SU-DHL-6 (cell line): ENCODE measurements around the gene MCM8.

Source experiments
- H2AFZ ChIP-seq: fragments of 200-600 bp; sonication (generic); 2 replicates; pipeline ENCODE4 v1.6.1; 2014; ENCODE audit warnings: low read depth, mild to moderate bottlenecking, moderate library complexity, mixed read lengths, antibody characterized with exemption, low read length; ENCODE audit not compliant: severe bottlenecking
- H3F3A ChIP-seq: fragments of 200-600 bp; shearing (Covaris generic); 2 replicates; pipeline ENCODE4 v1.6.0; 2016; ENCODE audit warnings: antibody characterized with exemption, mild to moderate bottlenecking; ENCODE audit not compliant: insufficient read depth
- H3K27ac ChIP-seq: fragments of 200-600 bp; sonication (generic); 2 replicates; pipeline ENCODE4 v1.5.1; 2016; ENCODE audit warnings: low read depth, mild to moderate bottlenecking, low read length, moderate library complexity, mixed read lengths
- H3K27me3 ChIP-seq: fragments of 200-600 bp; sonication (generic), shearing (Covaris generic); 2 replicates; pipeline ENCODE4 v1.6.0; 2014; ENCODE audit warnings: mild to moderate bottlenecking, low read length
- H3K36me3 ChIP-seq: fragments of 200-600 bp; sonication (generic); 2 replicates; pipeline ENCODE4 v1.6.1; 2014; ENCODE audit warnings: mild to moderate bottlenecking, low read length, mixed read lengths
- H3K4me2 ChIP-seq: fragments of 300-600, 200-600 bp; shearing (Covaris generic), sonication (generic); 2 replicates; pipeline ENCODE4 v1.6.0; 2014; ENCODE audit warnings: low read length, low read depth, mild to moderate bottlenecking; ENCODE audit not compliant: poor library complexity, severe bottlenecking
- H3K4me3 ChIP-seq: fragments of 200-600 bp; sonication (generic); 2 replicates; pipeline ENCODE4 v1.5.1; 2014; ENCODE audit warnings: antibody characterized with exemption, low read length, mild to moderate bottlenecking, mixed read lengths; ENCODE audit not compliant: insufficient read depth, poor library complexity, severe bottlenecking
- H3K79me2 ChIP-seq: fragments of 200-600 bp; sonication (generic); 2 replicates; pipeline ENCODE4 v1.6.1; 2014; ENCODE audit warnings: mild to moderate bottlenecking, low read length, moderate library complexity; ENCODE audit not compliant: insufficient read depth
- H3K9ac ChIP-seq: fragments of 200-600 bp; sonication (generic); 2 replicates; pipeline ENCODE4 v1.7.0; 2014; ENCODE audit warnings: mild to moderate bottlenecking, low read length
- H3K9me2 ChIP-seq: fragments of 200-600 bp; sonication (generic); replicated peaks from 2 replicates; pipeline ENCODE4 v1.6.1; 2014; ENCODE audit warnings: low read length; ENCODE audit not compliant: insufficient read depth
- H3K9me3 ChIP-seq: fragments of 200-600 bp; sonication (generic); 2 replicates; pipeline ENCODE4 v1.6.1; 2014; ENCODE audit warnings: low read length, mixed read lengths; ENCODE audit not compliant: insufficient read depth
- H4K20me1 ChIP-seq: fragments of 200-600 bp; sonication (generic); 2 replicates; pipeline ENCODE4 v1.6.1; 2014; ENCODE audit warnings: low read depth, mild to moderate bottlenecking, antibody characterized with exemption, low read length, moderate library complexity, mixed read lengths
- EZH2phosphoT487 ChIP-seq: fragments of 200-600 bp; sonication (generic), shearing (Covaris generic); conservative IDR thresholded peaks from 2 replicates; pipeline ENCODE4 v1.6.1; 2018; ENCODE audit warnings: mild to moderate bottlenecking, antibody characterized with exemption, low read length, moderate library complexity, mixed read lengths
- TF ChIP-seq, protein P1 (sequence below): fragments of 200-600 bp; sonication (generic); IDR thresholded peaks from one replicate; pipeline ENCODE4 v1.5.1; 2017; ENCODE audit warnings: antibody characterized with exemption, mild to moderate bottlenecking, low read length, moderate library complexity; ENCODE audit not compliant: insufficient read depth, poor library complexity, severe bottlenecking

MCM8 gene

DNA sequence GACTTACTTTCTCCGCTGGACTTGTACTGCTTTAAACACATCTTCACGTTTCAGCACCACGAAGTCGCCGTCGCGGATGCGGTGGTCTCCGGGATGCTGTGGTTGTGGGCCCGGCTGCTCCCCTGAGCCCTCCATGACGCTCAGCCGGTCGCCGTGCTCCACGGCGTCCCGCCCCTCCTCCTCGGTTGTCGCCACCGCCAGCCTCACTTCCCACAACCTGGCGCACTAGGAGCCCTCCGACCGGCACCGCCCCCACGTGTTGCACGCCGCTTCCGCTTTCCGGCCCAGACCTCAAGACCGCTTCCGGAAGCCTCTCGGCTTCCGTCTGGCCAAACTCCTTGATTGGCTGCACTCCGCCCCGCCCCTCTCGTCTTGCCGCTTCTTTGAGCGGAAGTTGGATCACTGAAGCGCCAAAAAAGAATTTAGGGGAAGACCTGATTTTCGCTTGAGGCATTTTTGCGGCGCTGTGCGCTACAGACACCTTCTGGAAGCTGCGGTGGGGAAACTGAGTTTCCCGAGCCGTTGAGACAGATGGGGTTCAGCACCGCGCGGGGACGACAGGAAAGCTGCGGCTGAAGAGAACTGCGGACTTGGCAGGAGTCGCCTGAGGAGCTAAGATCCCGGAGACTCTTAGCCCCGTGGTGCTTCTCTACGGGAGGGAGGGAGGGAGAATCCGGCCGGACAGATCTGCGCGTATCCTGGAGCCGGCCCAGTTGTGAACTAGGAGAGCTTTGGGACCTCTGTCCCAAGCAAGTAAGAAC, at the start of gene MCM8, which contains the start of gene TRMT6:
Gene MCM8, plus strand, starts transcription at position 382 of the 761 bp plus-strand sequence. CDS start 1,364 bp downstream, outside the sequence.
Gene TRMT6, minus strand, starts transcription at position 263 of the 761 bp plus-strand sequence. Its CDS starts 128 bp downstream, at position 135.
- Histone ChIP-seq H3K27ac (peak within 1 kb of the TSS; percentile 59), H3K4me3 (peak within 1 kb of the TSS; percentile 95), H3K27me3 (no peaks in the 10 kb centered on the region), H3K9ac (peak within 1 kb of the TSS; percentile 80), H3K9me3 (no peaks in the 10 kb centered on the region), H3K9me2 (no peaks in the 10 kb centered on the region), H3K4me2 (peak within 1 kb of the TSS; percentile 96), H3K36me3 (peaks cover 41% of the 10 kb centered on the region; the same call in 1 of the 2 replicates), H3K79me2 (peaks cover 71% of the 10 kb centered on the region), H3F3A (no peaks in the 10 kb centered on the region), H2AFZ (peak within 1 kb of the TSS; percentile 57), H4K20me1 (no peaks in the 10 kb centered on the region)
- TF ChIP-seq, protein P1, sequence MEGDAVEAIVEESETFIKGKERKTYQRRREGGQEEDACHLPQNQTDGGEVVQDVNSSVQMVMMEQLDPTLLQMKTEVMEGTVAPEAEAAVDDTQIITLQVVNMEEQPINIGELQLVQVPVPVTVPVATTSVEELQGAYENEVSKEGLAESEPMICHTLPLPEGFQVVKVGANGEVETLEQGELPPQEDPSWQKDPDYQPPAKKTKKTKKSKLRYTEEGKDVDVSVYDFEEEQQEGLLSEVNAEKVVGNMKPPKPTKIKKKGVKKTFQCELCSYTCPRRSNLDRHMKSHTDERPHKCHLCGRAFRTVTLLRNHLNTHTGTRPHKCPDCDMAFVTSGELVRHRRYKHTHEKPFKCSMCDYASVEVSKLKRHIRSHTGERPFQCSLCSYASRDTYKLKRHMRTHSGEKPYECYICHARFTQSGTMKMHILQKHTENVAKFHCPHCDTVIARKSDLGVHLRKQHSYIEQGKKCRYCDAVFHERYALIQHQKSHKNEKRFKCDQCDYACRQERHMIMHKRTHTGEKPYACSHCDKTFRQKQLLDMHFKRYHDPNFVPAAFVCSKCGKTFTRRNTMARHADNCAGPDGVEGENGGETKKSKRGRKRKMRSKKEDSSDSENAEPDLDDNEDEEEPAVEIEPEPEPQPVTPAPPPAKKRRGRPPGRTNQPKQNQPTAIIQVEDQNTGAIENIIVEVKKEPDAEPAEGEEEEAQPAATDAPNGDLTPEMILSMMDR, result no peak
- no peak for TF ChIP-seq EZH2phosphoT487

DNA sequence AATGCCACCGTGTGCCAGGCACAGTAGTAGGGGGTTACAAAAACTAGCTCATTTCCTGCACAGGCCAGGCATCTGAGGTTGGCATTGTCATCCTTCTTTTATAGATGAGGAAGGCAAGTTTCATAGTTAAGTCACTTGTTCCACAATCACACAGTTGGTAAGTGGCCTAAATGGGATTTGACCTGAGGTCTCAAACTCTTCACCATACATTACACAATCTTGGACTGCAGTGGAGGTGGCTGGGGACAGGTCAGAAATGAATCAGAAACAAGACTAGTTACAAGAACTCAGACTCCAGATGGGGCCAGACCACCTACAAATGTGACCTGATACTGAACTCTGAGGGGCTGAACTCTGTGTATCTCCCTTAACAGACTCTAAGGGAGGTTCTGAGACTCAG, 49.5 kb upstream of the MCM8 start:
- H3K9me3 ChIP-seq, result no peaks in the 10 kb centered on the region
- H2AFZ ChIP-seq, result no peak overlapping the region
- H3K27me3 ChIP-seq, result no peaks in the 10 kb centered on the region
- no peak overlapping the region for H3K4me3 ChIP-seq
- no peaks in the 10 kb centered on the region for H3K9me2 ChIP-seq
- TF ChIP-seq, protein P1, result no peak
- TF ChIP-seq EZH2phosphoT487, result no peak
- no peak overlapping the region for H3K4me2 ChIP-seq
- no peaks in the 10 kb centered on the region for H3F3A ChIP-seq
- no peaks in the 10 kb centered on the region for H4K20me1 ChIP-seq
- H3K27ac ChIP-seq, result no peak overlapping the region
- H3K9ac ChIP-seq, result no peak overlapping the region
- H3K79me2 ChIP-seq, result no peaks in the 10 kb centered on the region
- no peaks in the 10 kb centered on the region for H3K36me3 ChIP-seq

DNA sequence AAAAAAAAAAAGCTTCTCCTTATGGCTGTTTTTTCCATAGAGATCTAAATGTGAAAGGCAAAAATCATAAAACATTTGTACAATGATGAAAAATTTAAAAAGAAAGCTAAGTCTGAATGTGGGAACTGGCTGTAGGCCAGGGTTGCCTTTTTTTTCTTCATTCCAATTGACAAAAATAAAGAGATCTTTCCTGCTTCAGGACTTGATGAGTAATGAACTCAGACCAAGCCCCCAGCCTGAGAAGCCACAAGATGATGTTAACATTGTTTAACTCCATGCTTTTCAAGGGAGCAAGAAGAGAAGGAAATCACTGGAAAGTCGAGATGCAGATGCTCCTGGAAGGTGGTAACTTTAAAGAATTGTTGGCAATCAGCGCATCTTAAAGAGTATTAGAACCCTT, 41.5 kb upstream of the MCM8 start:
- Histone ChIP-seq H3K36me3 (no peaks in the 10 kb centered on the region), H4K20me1 (no peaks in the 10 kb centered on the region), H3K9ac (no peak overlapping the region), H2AFZ (no peak overlapping the region), H3K9me3 (no peaks in the 10 kb centered on the region), H3K4me2 (no peak overlapping the region), H3K27ac (no peak overlapping the region), H3K27me3 (no peaks in the 10 kb centered on the region), H3K4me3 (no peak overlapping the region), H3K79me2 (no peaks in the 10 kb centered on the region), H3F3A (peaks cover 5% of the 10 kb centered on the region; the same call in 1 of the 2 replicates), H3K9me2 (no peaks in the 10 kb centered on the region)
- TF ChIP-seq, protein P1, result no peak
- TF ChIP-seq EZH2phosphoT487, result no peak
